HPDE6-E6E7 (cell line): ENCODE results near the gene RASSF4.
"Not testable (repeated sequence)": the region's sequence is repeated elsewhere in the genome, so short reads cannot be mapped to it uniquely, and the experiment has no call there.

Source experiments
- DNase-seq: peaks from one replicate; pipeline ENCODE4 v3.0.0; 2011; ENCODE audit warnings: missing footprints; ENCODE audit errors: extremely low spot score

RASSF4 gene

DNA sequence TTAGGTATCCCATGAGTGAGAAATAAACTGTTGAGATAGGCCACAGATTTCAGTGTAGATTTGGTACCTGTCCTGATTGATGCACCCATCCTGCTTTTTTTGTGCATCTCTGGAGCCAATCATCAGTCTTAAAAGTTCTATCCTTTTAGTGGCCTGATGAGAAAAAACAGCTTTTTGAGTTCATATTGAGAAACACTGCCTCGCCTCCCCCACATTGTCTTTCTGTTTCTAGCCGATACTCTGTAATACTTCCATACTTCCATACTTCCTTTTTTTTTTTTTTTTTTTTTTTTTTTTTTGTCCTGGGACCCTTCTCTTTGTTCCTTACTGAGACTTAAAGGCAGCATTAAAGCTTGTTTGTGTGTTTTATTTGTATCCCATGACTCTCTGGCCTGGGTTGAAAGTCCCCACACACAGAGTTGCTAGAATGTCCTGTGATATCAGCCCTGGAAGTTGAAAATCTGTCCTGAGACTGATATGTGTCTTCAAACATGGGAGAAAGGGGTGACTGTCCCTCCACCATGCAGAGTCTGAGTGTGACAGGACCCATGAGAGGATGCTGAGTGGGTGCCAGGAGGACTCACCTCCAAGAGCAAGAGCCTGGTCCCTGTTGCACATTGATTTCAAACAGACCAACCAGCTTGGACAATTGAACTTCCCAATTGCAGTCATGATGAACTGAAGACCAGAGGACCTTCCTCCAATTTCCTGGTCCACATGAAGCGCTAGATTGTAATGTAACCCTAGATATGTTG lies 46.9 kb downstream of the RASSF4 start:
- no peak for DNase-seq

DNA sequence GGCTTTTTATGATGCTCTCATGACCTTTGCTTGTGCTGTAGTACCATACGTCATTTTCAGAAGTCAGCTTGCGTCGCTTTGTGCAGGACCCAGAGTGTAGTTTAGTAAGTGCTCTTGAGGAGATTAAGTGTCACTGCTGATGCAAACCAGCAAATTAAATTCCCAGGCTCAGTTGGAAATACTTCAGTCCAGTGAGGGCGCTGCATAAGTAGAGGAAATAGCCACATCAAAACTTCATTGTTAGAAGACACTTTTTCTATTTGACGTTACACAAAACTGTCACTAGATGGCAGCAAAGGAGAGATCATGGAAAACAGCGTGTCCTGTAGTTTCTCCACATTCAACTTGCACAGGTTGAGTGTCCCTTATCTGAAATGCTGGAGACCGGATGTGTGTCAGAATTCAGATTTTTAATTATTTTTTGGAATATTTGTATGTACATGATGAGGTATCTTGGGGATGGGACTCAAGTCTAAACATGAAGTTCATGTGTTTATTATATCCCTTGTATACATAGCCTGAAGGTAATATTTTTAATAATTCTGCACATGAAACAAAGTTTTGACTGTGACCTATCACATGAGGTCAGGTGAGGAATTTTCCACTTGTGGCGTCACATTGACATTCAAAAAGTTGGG lies 49.0 kb downstream of the RASSF4 start:
- DNase-seq = peak; percentile 50

DNA sequence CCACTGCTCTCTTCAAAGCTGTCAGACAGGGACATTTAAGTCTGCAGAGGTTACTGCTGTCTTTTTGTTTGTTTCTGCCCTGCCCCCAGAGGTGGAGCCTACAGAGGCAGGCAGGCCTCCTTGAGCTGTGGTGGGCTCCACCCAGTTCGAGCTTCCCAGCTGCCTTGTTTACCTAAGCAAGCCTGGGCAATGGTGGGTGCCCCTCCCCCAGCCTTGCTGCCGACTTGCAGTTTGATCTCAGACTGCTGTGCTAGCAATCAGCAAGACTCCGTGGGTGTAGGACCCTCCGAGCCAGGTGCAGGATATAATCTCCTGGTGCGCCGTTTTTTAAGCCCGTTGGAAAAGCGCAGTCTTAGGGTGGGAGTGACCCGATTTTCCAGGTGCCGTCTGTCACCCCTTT lies 55.0 kb downstream of the RASSF4 start:
- not testable (repeated sequence) for DNase-seq

DNA sequence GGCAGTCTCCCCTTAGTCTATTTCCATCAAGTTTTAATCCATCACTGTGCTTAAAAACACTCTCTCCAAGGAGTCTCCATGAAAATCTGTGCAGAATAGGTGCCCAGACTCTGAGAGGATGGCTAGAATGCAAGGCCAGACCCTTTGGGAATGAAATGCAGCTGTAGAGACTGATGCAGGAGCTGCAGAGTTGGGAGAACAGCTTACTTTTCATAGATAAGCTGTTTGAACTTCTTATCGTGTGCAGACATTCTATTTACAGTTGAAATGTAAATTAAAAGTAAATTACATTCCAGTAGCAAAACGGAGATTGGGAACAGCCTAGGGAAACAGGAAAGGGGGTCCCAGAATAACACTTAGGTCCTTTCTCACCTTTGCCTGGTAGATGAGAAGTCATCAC lies 56.0 kb downstream of the RASSF4 start:
- DNase-seq = no peak

DNA sequence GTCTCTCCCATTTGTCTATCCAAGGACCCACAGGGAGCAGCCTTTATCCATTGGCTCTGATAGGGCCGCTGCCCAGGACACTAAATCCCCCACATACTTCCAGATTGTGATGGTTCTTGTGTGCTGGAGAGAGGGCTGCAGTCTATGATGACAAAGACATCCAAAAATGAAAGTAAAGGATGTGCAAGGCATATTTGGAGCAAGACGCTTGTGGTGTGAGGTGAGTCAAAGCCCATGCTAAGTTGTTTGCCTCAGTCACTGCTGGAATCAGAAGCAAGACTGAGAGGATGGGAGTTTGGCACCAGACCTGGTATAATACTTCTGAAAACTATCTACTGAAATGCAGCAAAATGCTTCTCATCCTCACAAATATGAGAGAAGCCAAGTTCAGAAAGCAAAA lies 63.8 kb downstream of the RASSF4 start:
- no peak for DNase-seq

DNA sequence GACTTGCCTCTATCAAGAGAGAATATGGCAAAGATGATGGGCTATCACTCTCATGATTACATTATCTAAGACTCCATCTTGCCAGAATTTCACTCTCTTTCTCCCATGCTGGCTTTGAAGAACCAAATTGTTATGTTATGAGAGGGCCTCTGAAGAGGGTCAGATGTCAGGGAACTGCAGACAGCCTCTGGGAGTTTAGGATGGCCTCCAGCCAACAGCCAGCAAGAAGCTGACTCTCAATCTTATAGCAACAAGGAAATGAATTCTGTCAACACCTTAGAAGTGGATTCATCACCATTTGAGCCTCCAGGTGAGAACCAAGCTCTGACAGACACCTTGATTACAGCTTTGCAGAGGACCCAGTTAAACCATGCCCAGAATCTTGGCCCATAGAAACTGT lies 74.7 kb downstream of the RASSF4 start:
- DNase-seq = peak; percentile 8

DNA sequence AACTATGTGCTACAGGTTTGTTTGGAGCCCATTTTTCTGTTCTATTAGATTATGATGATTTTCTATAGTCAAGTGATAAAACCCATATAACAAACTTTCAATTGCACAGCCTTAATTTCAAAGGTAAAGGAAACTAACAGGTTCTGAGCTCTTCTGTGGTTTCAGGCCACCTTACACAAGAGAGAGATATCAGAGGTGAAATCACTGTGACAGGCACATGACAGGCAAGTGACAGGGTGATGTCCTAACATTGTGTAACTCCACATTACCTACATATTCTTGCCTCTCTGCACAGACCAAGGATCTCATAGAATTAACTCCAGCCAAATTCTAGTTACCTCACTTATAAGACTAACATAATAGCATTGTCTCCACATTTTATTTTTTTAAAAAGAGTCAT lies 76.1 kb downstream of the RASSF4 start:
- DNase-seq = no peak

DNA sequence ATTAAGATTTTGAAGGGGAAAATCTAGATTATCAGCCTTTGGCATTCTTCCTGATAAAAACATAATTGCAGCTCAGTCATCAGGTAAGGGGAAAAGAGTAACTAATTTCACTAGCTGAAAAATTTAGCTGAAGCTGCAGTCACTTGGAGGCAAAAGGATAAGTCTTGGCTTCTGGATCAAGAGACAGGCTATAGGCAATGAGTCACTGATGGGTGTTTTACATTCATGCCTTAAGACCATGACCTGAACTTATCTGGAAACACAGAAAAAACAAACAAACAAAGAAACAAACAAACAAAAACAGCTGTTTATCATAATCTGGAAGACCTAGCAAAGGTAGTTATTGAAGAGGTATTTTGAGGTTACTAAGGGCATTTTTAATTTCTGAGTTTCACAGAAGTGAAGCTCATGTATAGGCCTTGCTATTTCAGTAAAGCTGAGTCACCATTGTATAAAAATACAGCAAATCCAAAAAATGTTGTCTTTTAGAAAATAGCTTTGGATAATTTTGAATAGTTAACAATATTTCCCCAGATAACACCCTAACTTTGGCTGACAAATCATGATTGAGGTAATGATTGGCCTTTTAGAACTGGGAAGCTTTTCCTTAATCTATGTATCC lies 81.4 kb downstream of the RASSF4 start:
- DNase-seq = no peak

DNA sequence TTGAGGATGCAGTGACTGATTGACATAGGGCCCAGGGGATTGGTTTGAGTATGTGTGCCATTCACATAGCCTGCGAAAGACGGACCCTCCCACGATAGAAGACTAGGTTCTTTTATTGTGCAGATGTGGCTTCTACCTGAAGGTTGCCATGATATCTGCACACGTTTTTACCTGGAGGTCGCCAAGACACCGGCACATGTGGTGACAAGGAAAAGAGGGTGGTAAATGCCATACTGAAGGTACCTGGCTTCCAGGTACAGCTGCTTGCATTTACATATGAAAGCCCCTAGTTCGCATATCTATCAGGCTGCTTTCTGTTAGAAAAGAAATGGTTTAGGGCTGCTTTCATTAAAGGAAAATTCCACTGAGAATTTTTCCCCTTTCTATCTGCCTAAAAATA lies 84.7 kb downstream of the RASSF4 start:
- no peak for DNase-seq
